Prostate gland (tissue), 2 donors: ENCODE measurements around the gene ABHD17C. TPM values are rescaled to one million over a fixed set of nuclear protein-coding genes. Genes with fewer than 3 reads are reported as not detected.

Experiments
- DNase-seq: peaks from one replicate; pipeline ENCODE4 v3.0.0-alpha.2; 2019; ENCODE audit warnings: low spot score
- H3K27ac ChIP-seq, 2 donors: fragments of 200-600 bp; sonication (generic); 2 replicates each; pipeline ENCODE4 v1.5.1; 2017 to 2019
- H3K27me3 ChIP-seq: fragments of 200-600 bp; sonication (generic); replicated peaks from 2 replicates; pipeline ENCODE4 v1.5.1; 2019; ENCODE audit not compliant: insufficient read depth
- H3K36me3 ChIP-seq, 2 donors: fragments of 200-600 bp; sonication (generic); 1 replicate in 1 of 2; 2 replicates in 1 of 2; pipeline versions ENCODE4 v1.5.1 to v1.8.1; 2017 to 2019
- H3K4me1 ChIP-seq: fragments of 200-600 bp; sonication (generic); replicated peaks from 2 replicates; pipeline ENCODE4 v1.5.1; 2019
- H3K4me3 ChIP-seq, 2 donors: fragments of 200-600 bp; sonication (generic); 2 replicates each; pipeline ENCODE4 v1.5.1; 2017 to 2019
- H3K9me3 ChIP-seq: fragments of 200-600 bp; sonication (generic); 2 replicates; pipeline ENCODE4 v1.5.1; 2017
- CTCF ChIP-seq, 4 experiments: fragments of 200-600 bp in 2 of 4; fragments of 450-650 bp in 2 of 4; sonication (generic) in 2 of 4; IDR thresholded peaks; 1 replicate in 3 of 4; 2 replicates in 1 of 4; pipeline ENCODE4 v1.5.1; 2016 to 2019; ENCODE audit warnings: antibody characterized with exemption in 4 of 4, mild to moderate bottlenecking in 2 of 4, moderate library complexity in 2 of 4
- POLR2A ChIP-seq: fragments of 450-650 bp; IDR thresholded peaks from one replicate; pipeline ENCODE4 v1.6.1; 2016; ENCODE audit warnings: antibody characterized with exemption, mild to moderate bottlenecking
- POLR2AphosphoS5 ChIP-seq: sonication (generic); formaldehyde crosslinking; IDR thresholded peaks from one replicate; pipeline ENCODE4 v1.6.1; 2017; ENCODE audit warnings: antibody characterized with exemption
- WGBS: methylation state at CpG from one replicate; pipeline ENCODE4 v1.1.5; 2018; 5-methylcytosine and 5-hydroxymethylcytosine counted together
- intact Hi-C: fragments of 100-400 bp; cut with DNase I; formaldehyde crosslinking; loops from one replicate; pipeline ENCODE4 v1.14.2; 2022
- total RNA-seq, 2 donors: library from RNA; depleted of rRNA; stranded (reverse); fragments of >200 nt; gene quantifications; one replicate each; pipeline ENCODE4 v1.1.0, GENCODE V29; 2016

ABHD17C gene
- total RNA-seq, 2 donors from 2014 or later, result 13.6 to 32.4 TPM

- 75% methylated on average over 3 of the region's 3 CpGs for WGBS
These were observed 8.9 kb downstream of the ABHD17C start for GRCh38 chr15:80703965-80704364.

GRCh38 chr15:80706161-80706560 is 11.1 kb downstream of the ABHD17C start:
- no peaks in the 10 kb centered on the region for H3K27me3 ChIP-seq
- H3K36me3 ChIP-seq, result no peaks in the 10 kb centered on the region
- DNase-seq, result no peak
- TF ChIP-seq CTCF (IDR thresholded peaks at IDR 0.05) (no peak), POLR2A (no peak), POLR2AphosphoS5 (no peak)
- H3K4me1 ChIP-seq, result peaks cover 6% of the 10 kb centered on the region
- H3K9me3 ChIP-seq, result no peaks in the 10 kb centered on the region
- intact Hi-C loops, result no loop called here
- H3K4me3 ChIP-seq, result no peak overlapping the region
- H3K27ac ChIP-seq, result peak overlapping the region in 1 of 2 donors; percentile 71
- WGBS, result 67% methylated on average over 8 of the region's 8 CpGs

More at GRCh38 chr15:80703965-80704364, 8.9 kb downstream of the ABHD17C start:
- TF ChIP-seq POLR2A, result no peak
- TF ChIP-seq POLR2AphosphoS5, result no peak
- no peak for TF ChIP-seq CTCF (IDR thresholded peaks at IDR 0.05)
- peaks cover 6% of the 10 kb centered on the region for H3K4me1 ChIP-seq
- no peak overlapping the region for H3K4me3 ChIP-seq
- no peaks in the 10 kb centered on the region for H3K27me3 ChIP-seq
- intact Hi-C loops, result no loop called here
- H3K9me3 ChIP-seq, result no peaks in the 10 kb centered on the region
- peak overlapping the region in 1 of 2 donors; percentile 71 for H3K27ac ChIP-seq
- no peak for DNase-seq
- no peaks in the 10 kb centered on the region for H3K36me3 ChIP-seq

GRCh38 chr15:80709542-80709941 is 14.4 kb downstream of the ABHD17C start:
- Histone ChIP-seq H3K27me3 (no peaks in the 10 kb centered on the region), H3K4me1 (no peaks in the 10 kb centered on the region), H3K4me3 (no peak overlapping the region), H3K9me3 (no peaks in the 10 kb centered on the region), H3K36me3 (no peaks in the 10 kb centered on the region), H3K27ac (peak overlapping the region; percentile 26 to 61)
- peak; percentile 76 for DNase-seq
- intact Hi-C loops, result no loop called here
- 52% methylated on average over 6 of the region's 6 CpGs for WGBS
- TF ChIP-seq POLR2A (no peak), CTCF (IDR thresholded peaks at IDR 0.05) (no peak), POLR2AphosphoS5 (peak; percentile 85)

- WGBS, result 85% methylated on average over 9 of the region's 9 CpGs
- H3K36me3 ChIP-seq, result no peaks in the 10 kb centered on the region
These were observed 15.8 kb downstream of the ABHD17C start for GRCh38 chr15:80710635-80711554.

More at GRCh38 chr15:80710635-80711554, 15.8 kb downstream of the ABHD17C start:
- TF ChIP-seq POLR2A (no peak), CTCF (IDR thresholded peaks at IDR 0.05) (no peak), POLR2AphosphoS5 (no peak)
- H3K4me1 ChIP-seq, result peaks cover 5% of the 10 kb centered on the region
- intact Hi-C loops, result no loop called here
- no peak overlapping the region for H3K4me3 ChIP-seq
- DNase-seq, result no peak
- no peaks in the 10 kb centered on the region for H3K9me3 ChIP-seq
- H3K27me3 ChIP-seq, result no peaks in the 10 kb centered on the region
- peak overlapping the region in 1 of 2 donors; percentile 61 for H3K27ac ChIP-seq
